GM21825 (cell line): ENCODE measurements around the gene PRTFDC1.

Experiments
- ATAC-seq: cut with Tn5 transposase; IDR thresholded peaks from one replicate; pipeline ENCODE4 v1.9.1; 2021; ENCODE audit warnings: mild to moderate bottlenecking, moderate library complexity; ENCODE audit not compliant: unreplicated experiment

PRTFDC1 gene

GRCh38 chr10:24804956-24805355 lies 147.4 kb downstream of the PRTFDC1 start:
- no peak for ATAC-seq

DNA sequence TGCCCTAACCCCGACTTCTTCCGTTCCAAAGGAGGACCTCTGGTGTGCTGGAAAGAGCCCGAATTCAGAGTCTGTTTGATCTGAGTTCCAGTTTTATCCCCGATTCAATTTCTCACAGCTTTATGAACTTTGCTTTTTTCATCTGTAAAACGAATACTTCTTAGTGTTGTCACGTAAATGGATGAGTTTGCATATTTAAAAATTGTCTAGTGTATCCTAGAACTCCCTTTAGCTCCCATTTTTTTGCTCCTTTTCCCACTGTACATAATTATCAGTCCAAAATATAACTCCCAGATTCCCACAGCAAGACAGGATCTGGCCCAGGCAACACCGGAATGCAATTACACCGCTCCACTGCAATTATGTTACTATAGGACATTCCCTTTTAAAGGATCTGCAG lies 148.0 kb downstream of the PRTFDC1 start:
- ATAC-seq: no peak

DNA sequence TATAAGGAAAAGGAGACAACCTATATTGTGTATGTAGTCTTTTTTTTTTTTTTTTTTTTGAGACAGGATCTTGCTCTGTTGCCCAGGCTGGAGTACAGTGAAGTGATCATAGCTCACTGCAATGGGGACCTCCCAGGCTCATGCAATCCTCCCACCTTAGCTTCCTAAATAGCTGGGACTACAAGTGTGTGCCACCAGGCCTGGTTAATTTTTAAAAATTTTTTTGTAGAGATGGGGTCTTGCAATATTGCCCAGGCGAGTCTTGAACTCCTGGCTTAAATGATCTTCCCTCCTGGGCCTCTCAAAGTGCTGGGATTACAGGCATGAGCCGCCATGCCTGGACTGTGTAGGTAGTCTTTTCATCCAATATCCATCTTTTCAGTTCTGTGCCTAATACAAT lies 150.0 kb downstream of the PRTFDC1 start:
- ATAC-seq: no peak

- no peak for ATAC-seq
These were observed 151.5 kb downstream of the PRTFDC1 start for GRCh38 chr10:24800861-24801260.
